Stromal cell of bone marrow (primary cell): Measurements from ENCODE around the gene KRT8.
A peak's percentile ranks its signal among the peaks of the same experiment; 100 is the strongest.
"Not testable (repeated sequence)": the region's sequence is repeated elsewhere in the genome, so short reads cannot be mapped to it uniquely, and the experiment has no call there.

ENCODE experiments used
- DNase-seq: peaks from one replicate; pipeline ENCODE4 v3.0.0-alpha.2; 2012; ENCODE audit warnings: low read depth

Gene KRT8

GRCh38 chr12:52874573-52875435 lies 30.1 kb downstream of the KRT8 start:
- no peak for DNase-seq

- peak; percentile 84 for DNase-seq
Observed at GRCh38 chr12:52873832-52874572, 30.9 kb downstream of the KRT8 start.

- DNase-seq = no peak
Observed at GRCh38 chr12:52873513-52873831, 31.4 kb downstream of the KRT8 start.

GRCh38 chr12:52872644-52873389 lies 32.1 kb downstream of the KRT8 start:
- DNase-seq = no peak

- DNase-seq = peak; percentile 74
Observed at GRCh38 chr12:52871291-52872039, 33.4 kb downstream of the KRT8 start.

GRCh38 chr12:52870361-52871290 lies 34.2 kb downstream of the KRT8 start:
- DNase-seq = no peak

- no peak for DNase-seq
Observed at GRCh38 chr12:52867642-52868041, 37.2 kb downstream of the KRT8 start.

GRCh38 chr12:52867152-52867551 lies 37.7 kb downstream of the KRT8 start:
- DNase-seq = no peak

- peak; percentile 46 for DNase-seq
Observed at GRCh38 chr12:52865090-52865944, 39.6 kb downstream of the KRT8 start.

GRCh38 chr12:52862023-52862422 lies 42.9 kb downstream of the KRT8 start:
- no peak for DNase-seq

GRCh38 chr12:52861511-52861910 lies 43.4 kb downstream of the KRT8 start:
- DNase-seq = no peak

GRCh38 chr12:52860102-52860823 lies 44.6 kb downstream of the KRT8 start:
- no peak for DNase-seq

GRCh38 chr12:52857500-52857899 lies 47.4 kb downstream of the KRT8 start:
- DNase-seq = no peak

- DNase-seq = no peak
Observed at GRCh38 chr12:52856787-52857186, 48.1 kb downstream of the KRT8 start.

- not testable (repeated sequence) for DNase-seq
Observed at GRCh38 chr12:52856077-52856476, 48.8 kb downstream of the KRT8 start.

GRCh38 chr12:52851787-52852186 lies 53.1 kb downstream of the KRT8 start:
- no peak for DNase-seq

GRCh38 chr12:52850681-52851080 lies 54.2 kb downstream of the KRT8 start:
- no peak for DNase-seq

GRCh38 chr12:52849511-52849910 lies 55.4 kb downstream of the KRT8 start:
- no peak for DNase-seq

- DNase-seq = no peak
Observed at GRCh38 chr12:52848661-52849255, 56.1 kb downstream of the KRT8 start, which contains the start of gene KRT78. KRT78 (minus strand) TSS chr12:52848994; CDS start chr12:52848930, 64 bp downstream.
